Left lung (tissue), 10 donors: ENCODE data around the gene DCUN1D4. TPM values are rescaled to one million over a fixed set of nuclear protein-coding genes. Genes with fewer than 3 reads are reported as not detected.

Source experiments
- ATAC-seq: fragments of 200-7000 bp; cut with Tn5 transposase; one replicate; pipeline ENCODE4 v1.9.1; 2020; ENCODE audit warnings: moderate library complexity
- DNase-seq, 4 donors: peaks; one replicate each; pipeline ENCODE4 v3.0.0-alpha.2; 2013 to 2020
- H3K27ac ChIP-seq, 2 donors: fragments of 200-600 bp; sonication (generic) in 1 of 2; one replicate each; pipeline versions ENCODE4 v1.5.0 to v1.8.0; 2020 to 2021
- H3K27me3 ChIP-seq, 2 donors: fragments of 200-600 bp; sonication (generic) in 1 of 2; one replicate each; pipeline versions ENCODE4 v1.5.0 to v1.8.0; 2020 to 2021
- H3K36me3 ChIP-seq, 2 donors: fragments of 200-600 bp; sonication (generic) in 1 of 2; one replicate each; pipeline versions ENCODE4 v1.5.0 to v1.8.0; 2020 to 2021
- H3K4me1 ChIP-seq, 2 donors: fragments of 200-600 bp; one replicate each; pipeline ENCODE4 v1.8.0; 2021
- H3K4me3 ChIP-seq, 2 donors: fragments of 200-600 bp; sonication (generic) in 1 of 2; one replicate each; pipeline versions ENCODE4 v1.5.0 to v1.8.0; 2020 to 2021; ENCODE audit warnings: mild to moderate bottlenecking in 1 of 2
- H3K9me3 ChIP-seq, 2 donors: fragments of 200-600 bp; sonication (generic) in 1 of 2; one replicate each; pipeline versions ENCODE4 v1.5.0 to v1.8.0; 2020 to 2021
- intact Hi-C, 2 donors: fragments of 100-400 bp; cut with DNase I; formaldehyde crosslinking; loops; one replicate each; pipeline versions ENCODE4 v1.11.2 to v1.14.2; 2022
- polyA plus RNA-seq, 6 donors: library from polyadenylated mRNA; unstranded; fragments of 120-200 nt; gene quantifications; one replicate each; pipeline ENCODE4 v1.2.1, GENCODE V29; 2013; ENCODE audit not compliant: insufficient read length in 6 of 6
- total RNA-seq, 2 donors: library from RNA; stranded (reverse); fragmentation: NEBNext Ultra II Directional; extraction: Animal tissue kit (Norgen Biotek cat#: 25700); gene quantifications; one replicate each; pipeline ENCODE4 v1.2.1, GENCODE V29; 2021
- TF ChIP-seq, protein P1 (sequence below), 2 donors: fragments of 200-600 bp; sonication (generic) in 1 of 2; IDR thresholded peaks; one replicate each; pipeline versions ENCODE4 v1.5.0 to v1.8.0; 2021; ENCODE audit warnings: antibody characterized with exemption in 2 of 2
- donor health status: DM: no; HTN: yes; CAD: no.
- donor health status: DM: no; HTN: no; CAD: no.

Gene DCUN1D4
- total and polyA plus RNA-seq, 8 donors = 31.6 to 54.6 (median 46.5) TPM

DNA sequence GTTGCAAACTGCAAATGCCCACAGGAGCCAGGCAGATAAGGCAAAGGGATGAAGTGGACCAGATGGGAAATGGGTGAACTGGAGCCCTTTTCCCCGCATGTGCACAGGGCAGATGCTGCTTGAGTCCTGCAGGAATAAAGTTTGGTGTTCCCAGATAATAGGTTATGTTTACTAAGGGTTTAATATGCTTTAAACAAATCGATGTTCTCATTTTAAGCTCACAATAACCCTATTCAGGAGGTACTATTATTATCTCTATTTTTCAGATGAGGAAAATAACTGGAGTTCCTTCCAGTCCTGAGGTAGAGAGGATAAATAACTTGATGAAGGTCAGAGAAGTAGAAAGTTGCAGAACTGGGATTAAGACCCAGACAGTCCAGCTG is 99.9 kb downstream of the DCUN1D4 start:
- H3K36me3 ChIP-seq = no peaks in the 10 kb centered on the region
- no peaks in the 10 kb centered on the region for H3K4me1 ChIP-seq
- ATAC-seq = no peak
- TF ChIP-seq, protein P1, sequence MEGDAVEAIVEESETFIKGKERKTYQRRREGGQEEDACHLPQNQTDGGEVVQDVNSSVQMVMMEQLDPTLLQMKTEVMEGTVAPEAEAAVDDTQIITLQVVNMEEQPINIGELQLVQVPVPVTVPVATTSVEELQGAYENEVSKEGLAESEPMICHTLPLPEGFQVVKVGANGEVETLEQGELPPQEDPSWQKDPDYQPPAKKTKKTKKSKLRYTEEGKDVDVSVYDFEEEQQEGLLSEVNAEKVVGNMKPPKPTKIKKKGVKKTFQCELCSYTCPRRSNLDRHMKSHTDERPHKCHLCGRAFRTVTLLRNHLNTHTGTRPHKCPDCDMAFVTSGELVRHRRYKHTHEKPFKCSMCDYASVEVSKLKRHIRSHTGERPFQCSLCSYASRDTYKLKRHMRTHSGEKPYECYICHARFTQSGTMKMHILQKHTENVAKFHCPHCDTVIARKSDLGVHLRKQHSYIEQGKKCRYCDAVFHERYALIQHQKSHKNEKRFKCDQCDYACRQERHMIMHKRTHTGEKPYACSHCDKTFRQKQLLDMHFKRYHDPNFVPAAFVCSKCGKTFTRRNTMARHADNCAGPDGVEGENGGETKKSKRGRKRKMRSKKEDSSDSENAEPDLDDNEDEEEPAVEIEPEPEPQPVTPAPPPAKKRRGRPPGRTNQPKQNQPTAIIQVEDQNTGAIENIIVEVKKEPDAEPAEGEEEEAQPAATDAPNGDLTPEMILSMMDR (IDR thresholded peaks at IDR 0.05) = no peak
- no peak overlapping the region for H3K27ac ChIP-seq
- intact Hi-C loops = no loop called here
- DNase-seq = no peak
- H3K9me3 ChIP-seq = peaks cover 0 to 4% of the 10 kb centered on the region in 2 donors
- H3K27me3 ChIP-seq = no peaks in the 10 kb centered on the region
- H3K4me3 ChIP-seq = no peak overlapping the region

DNA sequence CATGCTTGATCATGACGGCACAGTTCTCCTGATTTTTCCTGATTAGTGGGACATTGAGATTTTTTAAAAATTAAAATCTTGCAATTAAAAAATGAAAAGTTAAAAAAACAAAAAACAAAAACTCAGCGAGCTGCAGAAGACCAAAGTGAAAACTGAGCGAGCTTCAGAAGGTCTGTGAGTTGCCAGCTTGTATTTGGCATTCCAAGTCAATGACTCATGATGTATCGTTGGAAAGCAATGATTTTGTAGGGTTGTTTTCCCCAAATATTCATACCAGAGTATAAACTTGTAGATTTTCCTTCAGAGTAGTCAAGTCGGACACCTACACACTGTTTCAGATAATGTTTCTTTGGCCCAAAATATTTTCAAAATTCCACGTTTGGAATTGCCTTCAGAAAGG is 100.3 kb downstream of the DCUN1D4 start:
- ATAC-seq (no peak), DNase-seq (no peak)
- H3K9me3 ChIP-seq = peaks cover 0 to 4% of the 10 kb centered on the region in 2 donors
- H3K4me1 ChIP-seq = no peaks in the 10 kb centered on the region
- no peak overlapping the region for H3K27ac ChIP-seq
- no peaks in the 10 kb centered on the region for H3K36me3 ChIP-seq
- no peaks in the 10 kb centered on the region for H3K27me3 ChIP-seq
- TF ChIP-seq, protein P1 (IDR thresholded peaks at IDR 0.05) = no peak
- intact Hi-C loops = no loop called here
- no peak overlapping the region for H3K4me3 ChIP-seq

DNA sequence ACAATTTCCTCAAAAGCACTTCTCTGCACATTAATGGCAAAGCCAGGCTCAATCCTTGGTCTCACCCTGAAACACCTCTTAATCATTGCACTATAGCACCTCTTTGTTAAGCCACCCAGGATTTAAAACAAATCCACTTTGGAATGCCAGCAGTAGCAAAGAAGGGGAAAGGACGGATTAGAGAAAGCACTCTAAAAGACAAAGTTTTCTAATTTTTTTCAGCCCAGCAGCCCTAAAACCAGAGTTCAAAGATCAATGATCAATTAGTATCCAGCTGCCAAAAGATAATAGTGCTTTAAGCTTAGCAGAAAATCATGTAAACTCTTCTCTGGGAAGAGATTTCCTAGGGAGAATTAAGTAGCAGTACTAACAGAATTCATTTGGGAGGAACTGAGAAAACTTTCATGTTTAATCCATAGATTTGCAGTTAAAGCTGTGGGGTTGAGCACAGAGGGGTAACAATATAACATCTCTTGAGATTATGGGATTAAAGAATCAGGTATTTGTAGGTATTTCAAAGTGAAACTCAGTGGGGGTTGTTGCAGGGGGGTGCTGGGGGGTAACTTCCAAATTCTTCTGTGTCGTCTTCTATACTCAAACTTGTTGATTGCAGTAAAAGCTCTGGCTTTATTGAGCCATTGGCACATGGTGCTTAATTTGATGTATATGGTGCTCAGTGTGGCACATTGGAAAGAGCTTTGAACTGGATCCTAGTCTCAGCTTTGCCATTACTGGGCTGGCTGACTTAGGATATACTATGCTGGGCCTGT is 115.4 kb downstream of the DCUN1D4 start:
- intact Hi-C loops = no loop called here
- no peak for ATAC-seq
- Histone ChIP-seq H3K9me3 (no peaks in the 10 kb centered on the region), H3K4me1 (no peaks in the 10 kb centered on the region), H3K4me3 (no peak overlapping the region), H3K27me3 (no peaks in the 10 kb centered on the region), H3K36me3 (no peaks in the 10 kb centered on the region), H3K27ac (no peak overlapping the region)
- DNase-seq = no peak
- TF ChIP-seq, protein P1 (IDR thresholded peaks at IDR 0.05) = no peak

DNA sequence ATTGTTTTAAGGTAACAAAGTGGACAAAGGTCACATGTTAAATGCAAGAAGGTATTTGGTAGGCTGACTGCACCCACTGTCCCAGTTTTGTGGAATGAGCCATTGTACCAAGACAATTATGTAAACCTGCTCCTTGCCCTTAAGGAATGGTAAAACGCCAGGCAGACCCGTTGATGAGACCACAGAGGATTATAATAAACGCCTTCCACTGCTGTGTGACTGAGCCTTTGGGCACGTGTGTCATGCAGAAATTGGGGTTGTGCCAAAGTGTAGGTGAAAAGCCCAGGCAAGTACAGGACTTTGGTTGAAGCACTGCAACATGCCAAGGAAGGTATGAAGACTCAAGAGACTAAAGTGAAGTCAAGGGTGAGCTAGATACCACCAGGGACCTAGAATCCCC is 117.5 kb downstream of the DCUN1D4 start:
- no peak overlapping the region for H3K4me3 ChIP-seq
- H3K27me3 ChIP-seq = no peaks in the 10 kb centered on the region
- no peak for DNase-seq
- H3K36me3 ChIP-seq = no peaks in the 10 kb centered on the region
- H3K4me1 ChIP-seq = no peaks in the 10 kb centered on the region
- no peak for ATAC-seq
- intact Hi-C loops = no loop called here
- TF ChIP-seq, protein P1 (IDR thresholded peaks at IDR 0.05) = no peak
- no peak overlapping the region for H3K27ac ChIP-seq
- no peaks in the 10 kb centered on the region for H3K9me3 ChIP-seq

DNA sequence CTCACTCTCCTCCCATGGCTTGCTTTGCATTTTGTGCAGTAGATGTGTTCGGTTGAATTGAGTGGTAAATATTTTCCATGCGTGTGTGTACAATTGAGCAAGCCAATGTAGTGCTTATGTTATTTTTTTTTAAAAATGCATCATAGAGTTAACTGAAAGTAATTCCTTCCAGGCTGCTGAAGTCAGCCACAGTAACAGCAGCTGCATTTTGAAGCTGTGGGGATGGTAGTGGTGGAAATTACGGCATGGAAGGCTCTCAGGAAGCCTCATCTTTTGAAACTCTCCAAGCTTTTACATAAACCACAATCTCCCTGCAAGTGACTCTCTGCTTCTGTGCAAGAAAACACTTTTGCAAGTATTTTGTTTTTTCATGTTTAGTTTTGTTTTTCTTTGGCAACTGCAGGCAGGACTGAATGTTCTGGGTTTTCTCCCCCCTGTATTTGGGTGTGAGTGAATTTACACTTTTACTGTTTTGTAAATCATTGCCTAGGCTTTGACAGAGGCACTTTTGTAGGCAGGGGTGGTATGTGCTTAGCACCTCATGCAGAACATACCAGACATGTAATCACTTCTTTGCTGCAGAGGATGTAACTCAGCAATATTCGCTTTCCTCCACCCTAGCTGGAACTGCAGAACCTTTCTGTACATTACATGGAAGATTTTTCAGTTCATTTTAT is 121.0 kb downstream of the DCUN1D4 start:
- no peak for ATAC-seq

More for the DNA sequence above, 121.0 kb downstream of the DCUN1D4 start:
- Histone ChIP-seq H3K27ac (no peak overlapping the region), H3K9me3 (peaks cover 0 to 2% of the 10 kb centered on the region in 2 donors), H3K4me1 (no peaks in the 10 kb centered on the region), H3K36me3 (no peaks in the 10 kb centered on the region), H3K27me3 (no peaks in the 10 kb centered on the region), H3K4me3 (no peak overlapping the region)
- no peak for DNase-seq
- intact Hi-C loops = no loop called here
- TF ChIP-seq, protein P1 (IDR thresholded peaks at IDR 0.05) = no peak
